GM18867 (cell line): ENCODE measurements around the gene ZNF214.

Source experiments
- ATAC-seq: cut with Tn5 transposase; IDR thresholded peaks from one replicate; pipeline ENCODE4 v1.9.1; 2021; ENCODE audit warnings: mild to moderate bottlenecking, moderate library complexity; ENCODE audit not compliant: unreplicated experiment

The ZNF214 gene

GRCh38 chr11:7020183-7020917, at the start of gene ZNF214, which contains the start of gene NLRP14:
Gene ZNF214, minus strand, starts transcription at chr11:7020346. Its CDS starts 17,511 bp downstream, at chr11:7002835.
Gene NLRP14, plus strand, starts transcription at chr11:7020479. Its CDS starts 18,108 bp downstream, at chr11:7038587.
- ATAC-seq, result no peak

- ATAC-seq, result no peak
Measured at GRCh38 chr11:7062534-7062933, 42.4 kb upstream of the ZNF214 start.

- ATAC-seq, result no peak
Measured at GRCh38 chr11:7060868-7061267, 40.7 kb upstream of the ZNF214 start.

GRCh38 chr11:7057641-7058040, 37.5 kb upstream of the ZNF214 start:
- peak; percentile 46 for ATAC-seq

- no peak for ATAC-seq
Measured at GRCh38 chr11:7056828-7057513, 36.8 kb upstream of the ZNF214 start.

GRCh38 chr11:7050191-7050590, 30.0 kb upstream of the ZNF214 start:
- peak; percentile 87 for ATAC-seq

GRCh38 chr11:7046474-7047175, 26.5 kb upstream of the ZNF214 start:
- ATAC-seq, result no peak

- ATAC-seq, result no peak
Measured at GRCh38 chr11:7034019-7034418, 13.9 kb upstream of the ZNF214 start.

- ATAC-seq, result no peak
Measured at GRCh38 chr11:7032692-7033091, 12.5 kb upstream of the ZNF214 start.

- ATAC-seq, result no peak
Measured at GRCh38 chr11:7031471-7031871, 11.3 kb upstream of the ZNF214 start.

- ATAC-seq, result no peak
Measured at GRCh38 chr11:7030836-7031235, 10.7 kb upstream of the ZNF214 start.

GRCh38 chr11:7028141-7028540, 8.0 kb upstream of the ZNF214 start:
- ATAC-seq, result no peak

GRCh38 chr11:7021318-7021717, 1.2 kb upstream of the ZNF214 start:
- no peak for ATAC-seq

- ATAC-seq, result no peak
Measured at GRCh38 chr11:7019500-7020182, 505 bp downstream of the ZNF214 start.

- ATAC-seq, result no peak
Measured at GRCh38 chr11:7016011-7016410, 4.1 kb downstream of the ZNF214 start.

GRCh38 chr11:7014118-7014517, 6.0 kb downstream of the ZNF214 start:
- no peak for ATAC-seq

GRCh38 chr11:7004482-7004881, 15.7 kb downstream of the ZNF214 start:
- ATAC-seq, result peak; percentile 72

- no peak for ATAC-seq
Measured at GRCh38 chr11:6995703-6996102, 24.4 kb downstream of the ZNF214 start.

GRCh38 chr11:6992457-6993417, 27.4 kb downstream of the ZNF214 start:
- no peak for ATAC-seq

- no peak for ATAC-seq
Measured at GRCh38 chr11:6992026-6992425, 28.1 kb downstream of the ZNF214 start.
